ENCODE data around the gene OR51V1.

DNA sequence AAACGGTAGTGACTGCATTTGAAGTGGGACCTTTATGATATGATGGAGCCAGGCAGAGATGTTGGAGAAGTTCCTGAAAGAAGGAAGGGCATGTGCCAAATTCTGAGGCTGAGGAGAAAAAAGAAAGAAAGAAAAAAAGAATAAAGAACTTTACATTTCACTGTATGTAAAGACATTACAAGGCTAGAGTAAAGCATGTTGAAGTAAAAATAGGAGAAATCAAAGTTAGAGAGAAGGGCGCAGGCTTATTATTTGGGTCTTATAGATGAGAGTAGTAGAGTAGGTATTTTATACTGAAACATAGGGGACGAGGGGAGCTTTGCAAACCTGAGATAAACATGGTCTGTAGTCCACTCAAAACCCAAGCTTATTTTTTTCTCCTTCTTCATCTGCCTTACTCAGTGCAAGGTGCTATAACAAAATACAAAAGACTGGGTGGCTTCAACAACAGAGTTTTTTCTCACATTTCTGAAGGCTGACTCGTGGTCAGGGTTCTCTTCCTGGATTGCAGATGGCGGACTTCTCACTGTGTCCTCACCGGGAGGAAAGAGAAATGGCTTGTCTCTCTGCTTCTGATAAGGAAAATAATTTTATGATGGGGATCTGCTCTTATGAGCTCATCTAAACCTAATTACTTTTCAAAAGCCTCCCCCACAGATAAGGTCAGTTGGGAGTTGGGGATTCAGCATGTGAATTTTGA, 46.4 kb upstream of the OR51V1 start:
- TF ChIP-seq POLR2A (IDR thresholded peaks at IDR 0.05; ENCODE audit: low read length) (no peak), GATA1 (IDR thresholded peaks at IDR 0.05; ENCODE audit: low read depth, low read length) (no peak)
